T-helper 2 cell treated with Interferon-gamma antibody and Interleukin-4, amounts not matched to agents 100 ng/mL and 5 ng/mL, for 36 hours (primary cell): Measurements from ENCODE around the gene SIGLEC8. TPM values are rescaled to one million over a fixed set of nuclear protein-coding genes. Genes with fewer than 3 reads are reported as not detected.

Source experiments
- intact Hi-C: fragments of 100-400 bp; cut with micrococcal nuclease; formaldehyde crosslinking; loops from one replicate; pipeline ENCODE4 v1.15.1; 2023
- total RNA-seq: library from RNA; stranded (reverse); gene quantifications from 2 replicates; pipeline ENCODE4 v1.2.3, GENCODE V29; 2022

Gene SIGLEC8
- total RNA-seq, 1 donor from 2014 or later: not detected

- intact Hi-C loops: loop anchor here (2.0 kb wide), 1 partner anchor 69 kb away; no protein-coding TSS in a partner anchor
Measured at GRCh38 chr19:51407511-51408131, 50.6 kb downstream of the SIGLEC8 start.

DNA sequence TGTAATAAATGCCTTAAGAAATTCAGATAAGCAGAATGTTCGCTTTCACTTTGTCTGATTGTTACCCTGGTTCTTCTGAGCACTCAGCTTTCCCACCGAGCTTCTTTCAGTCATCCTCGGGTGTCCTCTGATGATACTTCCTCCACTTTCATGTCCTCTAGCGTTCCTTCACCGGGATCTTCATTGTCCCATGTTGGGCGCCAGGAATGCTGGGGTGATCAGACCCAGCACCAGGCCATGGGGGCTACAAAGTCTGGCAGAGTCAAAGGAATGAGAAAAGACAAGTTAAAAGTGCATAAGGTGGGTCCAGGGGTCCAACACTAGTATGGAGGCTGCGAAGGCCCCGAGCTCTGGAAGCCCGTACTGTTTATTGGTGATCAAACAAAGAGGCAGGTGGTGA is 56.1 kb downstream of the SIGLEC8 start:
- intact Hi-C loops: no loop called here

Other genes starting within 250 kb of the SIGLEC8 start
- gene CD33, start 233.4 kb downstream of the SIGLEC8 start, total RNA-seq: 15.0 and 18.7 TPM in 2 replicates
- not detected in 2 replicates for gene SIGLECL1, start 207.4 kb downstream of the SIGLEC8 start, total RNA-seq
- gene IGLON5, start 146.8 kb downstream of the SIGLEC8 start, total RNA-seq: not detected in 2 replicates
- gene VSIG10L, start 116.3 kb downstream of the SIGLEC8 start, total RNA-seq: 2.0 and 2.4 TPM in 2 replicates
- 125 and 134 TPM in 2 replicates for gene ETFB, start 92.1 kb downstream of the SIGLEC8 start, total RNA-seq
- 5.1 and 5.7 TPM in 2 replicates for gene CLDND2, start 89.5 kb downstream of the SIGLEC8 start, total RNA-seq
- gene NKG7, start 85.8 kb downstream of the SIGLEC8 start, total RNA-seq: 135 and 136 TPM in 2 replicates
- 0.18 TPM in 1 of 2 replicates, not detected in the other for gene LIM2, start 70.5 kb downstream of the SIGLEC8 start, total RNA-seq
- gene C19orf84, start 67.9 kb downstream of the SIGLEC8 start, total RNA-seq: not detected in 2 replicates
- gene SIGLEC10, start 40.8 kb downstream of the SIGLEC8 start, total RNA-seq: 4.8 and 5.0 TPM in 2 replicates
- gene CEACAM18, start 20.1 kb upstream of the SIGLEC8 start, total RNA-seq: not detected in 2 replicates
- 1.1 and 1.4 TPM in 2 replicates for gene SIGLEC12, start 43.3 kb upstream of the SIGLEC8 start, total RNA-seq
- 1.2 and 2.0 TPM in 2 replicates for gene SIGLEC6, start 73.2 kb upstream of the SIGLEC8 start, total RNA-seq
- 10.2 and 12.0 TPM in 2 replicates for gene ZNF175, start 112.8 kb upstream of the SIGLEC8 start, total RNA-seq
- not detected in 2 replicates for gene SIGLEC5, start 171.9 kb upstream of the SIGLEC8 start, total RNA-seq
- gene SIGLEC14, start 188.4 kb upstream of the SIGLEC8 start, total RNA-seq: not detected in 2 replicates
- 3.5 and 7.6 TPM in 2 replicates for gene SPACA6, start 234.9 kb upstream of the SIGLEC8 start, total RNA-seq